GM21367 (cell line): ENCODE measurements around the gene RAMP1.

Experiments
- ATAC-seq: cut with Tn5 transposase; IDR thresholded peaks from one replicate; pipeline ENCODE4 v1.9.1; 2021; ENCODE audit not compliant: unreplicated experiment

The RAMP1 gene

GRCh38 chr2:237894396-237894979 is 35.1 kb downstream of the RAMP1 start:
- ATAC-seq, result no peak

GRCh38 chr2:237894986-237895543 is 35.6 kb downstream of the RAMP1 start:
- no peak for ATAC-seq

- no peak for ATAC-seq
These were observed 36.4 kb downstream of the RAMP1 start for GRCh38 chr2:237895544-237896506.

- no peak for ATAC-seq
These were observed 37.1 kb downstream of the RAMP1 start for GRCh38 chr2:237896507-237896892.

GRCh38 chr2:237896956-237897355 is 37.5 kb downstream of the RAMP1 start:
- no peak for ATAC-seq

- no peak for ATAC-seq
These were observed 38.6 kb downstream of the RAMP1 start for GRCh38 chr2:237898057-237898414.

- ATAC-seq, result no peak
These were observed 41.7 kb downstream of the RAMP1 start for GRCh38 chr2:237900891-237901831.

- ATAC-seq, result no peak
These were observed 42.8 kb downstream of the RAMP1 start for GRCh38 chr2:237901932-237902850.

GRCh38 chr2:237904831-237905599 is 45.6 kb downstream of the RAMP1 start:
- ATAC-seq, result no peak

GRCh38 chr2:237907144-237907543 is 47.7 kb downstream of the RAMP1 start:
- no peak for ATAC-seq

- no peak for ATAC-seq
These were observed 49.8 kb downstream of the RAMP1 start for GRCh38 chr2:237909075-237909695.

GRCh38 chr2:237909801-237910475 is 50.5 kb downstream of the RAMP1 start:
- ATAC-seq, result no peak

- ATAC-seq, result no peak
These were observed 51.3 kb downstream of the RAMP1 start for GRCh38 chr2:237910576-237911362.

GRCh38 chr2:237911363-237912017 is 52.1 kb downstream of the RAMP1 start:
- no peak for ATAC-seq

GRCh38 chr2:237912271-237913192 is 53.1 kb downstream of the RAMP1 start:
- ATAC-seq, result no peak
